GM08714 (cell line): ENCODE measurements around the gene KCNG2.

Source experiments
- H3K4me3 ChIP-seq: fragments of 200-500 bp; sonication (Bioruptor generic); 2 replicates; pipeline ENCODE4 v1.5.1; 2014; ENCODE audit warnings: mild to moderate bottlenecking, low read length, inconsistent platforms
- ZNF274 ChIP-seq: IDR thresholded peaks from 2 replicates; pipeline ENCODE4 v1.6.1; 2012; ENCODE audit warnings: mild to moderate bottlenecking, low read depth, low read length

KCNG2 gene

GRCh38 chr18:79937103-79937860 is 139.5 kb downstream of the KCNG2 start:
- no peak overlapping the region for H3K4me3 ChIP-seq
- no peak for TF ChIP-seq ZNF274

DNA sequence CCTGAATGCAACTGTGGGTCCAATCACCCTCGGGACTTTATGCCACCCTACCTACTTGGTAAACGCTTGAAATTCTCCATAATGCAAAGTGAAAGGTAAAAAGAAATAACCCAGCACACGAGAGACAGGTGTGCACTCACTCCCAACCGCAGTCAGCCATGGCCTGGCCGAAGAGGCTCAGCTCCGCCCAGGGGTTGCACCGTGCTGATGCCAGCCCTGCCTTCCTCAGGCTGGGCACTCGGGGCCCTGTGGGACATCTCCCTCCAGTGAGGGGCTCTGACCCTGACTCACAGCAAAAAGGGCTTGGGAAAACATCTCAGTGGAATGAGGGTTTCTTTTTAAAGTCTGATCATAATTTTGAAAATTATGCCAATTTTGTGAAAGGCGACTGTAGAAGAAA is 140.5 kb downstream of the KCNG2 start:
- TF ChIP-seq ZNF274: no peak
- H3K4me3 ChIP-seq: no peak overlapping the region

DNA sequence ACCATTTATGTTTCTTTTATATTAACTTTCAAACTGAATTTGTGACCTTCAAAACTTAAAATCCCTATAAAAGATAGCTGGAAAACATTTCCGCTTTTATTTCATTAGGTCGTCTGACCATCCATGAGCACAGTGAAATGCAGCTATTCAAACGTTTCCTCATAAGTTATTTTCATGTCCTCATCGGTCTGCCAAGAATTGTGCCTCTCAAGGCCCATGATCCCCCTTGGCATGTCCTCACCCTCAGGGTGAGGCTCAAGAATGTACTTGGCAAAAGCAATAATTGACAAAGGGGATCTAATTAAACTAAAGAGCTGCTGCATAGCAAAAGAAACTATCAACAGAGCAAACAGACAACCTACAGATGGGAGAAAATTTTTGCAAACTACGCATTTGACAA is 141.4 kb downstream of the KCNG2 start:
- TF ChIP-seq ZNF274: no peak
- no peak overlapping the region for H3K4me3 ChIP-seq

DNA sequence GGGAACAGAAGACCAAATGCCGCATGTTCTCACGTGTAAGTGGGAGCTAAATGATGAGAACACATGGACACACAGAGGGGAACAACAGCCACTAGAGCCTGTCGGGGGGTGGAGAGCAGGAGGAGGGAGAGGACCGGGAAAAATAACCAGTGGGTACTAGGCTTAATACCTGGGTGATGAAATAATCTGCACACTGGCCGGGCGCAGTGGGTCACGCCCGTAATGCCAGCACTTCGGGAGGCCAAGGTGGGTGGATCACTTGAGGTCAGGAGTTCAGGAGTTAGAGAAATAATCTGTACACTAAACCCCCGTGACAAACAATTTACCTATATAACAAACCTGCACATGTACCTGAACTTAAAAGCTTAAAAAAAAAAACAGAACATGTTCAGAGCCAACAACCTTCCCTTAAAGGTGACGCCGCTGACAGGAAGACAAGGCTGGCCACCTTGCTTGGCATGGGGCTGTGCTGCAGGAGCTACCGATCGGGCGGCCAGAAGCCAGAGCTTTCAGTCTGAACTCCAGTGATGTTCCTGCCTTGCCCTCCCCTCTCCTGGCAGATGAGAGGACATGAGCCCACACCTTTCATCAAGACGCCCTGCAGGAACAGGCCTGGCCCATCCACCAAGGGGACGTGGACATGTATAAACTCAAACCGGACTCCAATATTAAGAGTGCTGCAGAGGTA is 142.5 kb downstream of the KCNG2 start:
- no peak for TF ChIP-seq ZNF274
- H3K4me3 ChIP-seq: no peak overlapping the region

DNA sequence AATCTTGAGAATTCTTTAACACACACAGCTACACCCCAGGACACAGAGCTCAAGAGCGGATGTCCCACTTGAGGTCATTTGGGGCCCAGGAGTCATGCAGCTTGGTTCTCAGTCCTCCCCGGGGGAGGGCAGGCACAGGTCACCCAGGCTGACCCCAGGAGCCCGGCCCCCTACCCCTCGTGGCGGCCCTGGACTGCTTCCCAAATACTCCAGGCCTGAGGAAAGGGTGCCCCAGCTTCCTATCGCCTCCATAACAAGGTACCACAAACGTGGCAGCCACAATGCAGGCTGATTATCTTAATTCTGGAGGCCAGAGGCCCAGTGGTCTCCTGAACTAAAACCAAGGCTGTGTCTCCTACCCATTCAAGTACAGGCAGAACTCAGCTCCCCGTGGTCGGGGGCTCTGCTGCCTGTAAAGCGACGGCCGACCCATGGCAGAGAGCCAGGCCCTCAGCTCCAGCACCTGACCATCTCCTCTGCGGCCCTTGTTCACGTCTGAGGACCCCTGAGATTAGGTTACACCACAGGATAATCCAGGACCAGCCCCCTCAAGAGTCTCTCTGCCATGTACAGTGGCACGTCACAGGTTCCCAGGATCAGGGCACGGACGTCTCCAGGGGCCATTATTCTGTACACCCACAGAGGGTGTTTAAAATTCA is 143.2 kb downstream of the KCNG2 start:
- no peak overlapping the region for H3K4me3 ChIP-seq
- TF ChIP-seq ZNF274: no peak

DNA sequence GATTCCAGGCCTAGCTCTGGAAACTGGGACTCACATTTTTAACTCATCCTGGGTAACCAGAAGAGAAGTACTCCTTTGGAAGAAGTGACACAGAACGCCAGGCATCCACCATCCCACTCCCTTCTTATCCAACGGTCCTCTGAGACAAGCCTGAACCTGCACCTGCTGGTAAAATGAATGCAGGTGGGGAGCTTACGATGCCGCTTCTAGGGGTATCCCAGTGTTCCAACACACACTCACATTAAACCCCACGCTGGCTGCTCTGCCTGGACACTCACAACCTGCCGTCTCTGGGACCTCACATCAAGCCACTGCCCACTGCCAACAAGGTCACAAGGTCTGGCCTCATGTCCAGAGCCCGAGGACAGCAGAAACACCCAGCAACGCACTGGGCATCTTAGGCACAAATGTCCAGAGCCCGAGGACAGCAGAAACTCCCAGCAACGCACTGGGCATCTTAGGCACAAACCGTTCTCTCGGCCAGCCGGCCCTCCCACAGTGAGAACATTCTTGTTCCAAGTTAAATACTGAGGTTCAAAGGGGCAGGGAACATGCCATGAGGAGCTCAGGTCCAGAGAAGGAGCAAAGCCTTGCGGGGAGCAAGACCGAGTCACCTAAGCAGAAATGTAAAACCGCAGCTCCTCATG is 143.9 kb downstream of the KCNG2 start:
- no peak overlapping the region for H3K4me3 ChIP-seq
- no peak for TF ChIP-seq ZNF274

DNA sequence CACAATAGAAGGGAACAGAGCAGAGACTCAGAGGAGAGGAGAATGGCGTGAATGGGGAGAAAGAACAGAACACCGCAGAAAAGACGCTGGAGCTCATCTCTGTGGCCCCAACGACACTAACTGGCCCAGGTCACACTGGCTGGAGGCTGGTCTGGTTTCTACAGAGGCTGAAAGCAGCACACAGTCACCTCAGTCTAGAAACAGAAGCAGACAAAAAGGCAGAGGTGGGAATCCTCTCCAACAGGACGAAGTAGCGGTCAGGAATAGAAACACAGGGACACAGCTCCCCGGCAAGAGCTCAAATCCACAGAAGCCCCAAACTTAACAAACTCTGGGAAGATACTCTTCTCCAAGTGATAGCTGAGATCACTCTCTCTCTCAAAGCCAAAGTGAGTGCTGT is 144.5 kb downstream of the KCNG2 start:
- TF ChIP-seq ZNF274: no peak
- H3K4me3 ChIP-seq: no peak overlapping the region

GRCh38 chr18:79942786-79943607 is 145.3 kb downstream of the KCNG2 start:
- no peak for TF ChIP-seq ZNF274
- no peak overlapping the region for H3K4me3 ChIP-seq

DNA sequence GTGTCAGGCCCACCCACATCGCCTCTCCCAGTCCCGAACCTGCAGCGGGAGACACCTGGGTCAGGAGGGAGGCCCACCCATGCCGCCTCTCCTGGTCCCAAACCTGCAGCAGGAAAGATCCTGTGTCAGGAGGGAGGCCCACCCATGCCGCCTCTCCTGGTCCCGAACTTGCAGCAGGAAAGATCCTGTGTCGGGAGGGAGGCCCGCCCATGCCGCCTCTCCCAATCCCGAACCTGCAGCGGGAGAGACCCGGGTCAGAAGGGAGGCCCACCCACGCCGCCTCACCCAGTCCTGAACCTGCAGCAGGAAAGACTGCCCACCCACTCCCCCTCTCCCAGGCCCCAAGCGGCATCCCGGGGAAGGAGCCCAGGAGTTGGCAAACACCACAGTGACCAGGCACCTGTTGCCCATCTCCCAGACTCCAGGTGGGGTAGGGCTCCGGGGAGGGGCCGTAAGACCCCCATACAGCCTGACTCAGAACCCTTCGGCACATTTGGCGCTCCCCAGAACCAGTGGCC is 145.9 kb downstream of the KCNG2 start:
- TF ChIP-seq ZNF274: no peak
- no peak overlapping the region for H3K4me3 ChIP-seq

DNA sequence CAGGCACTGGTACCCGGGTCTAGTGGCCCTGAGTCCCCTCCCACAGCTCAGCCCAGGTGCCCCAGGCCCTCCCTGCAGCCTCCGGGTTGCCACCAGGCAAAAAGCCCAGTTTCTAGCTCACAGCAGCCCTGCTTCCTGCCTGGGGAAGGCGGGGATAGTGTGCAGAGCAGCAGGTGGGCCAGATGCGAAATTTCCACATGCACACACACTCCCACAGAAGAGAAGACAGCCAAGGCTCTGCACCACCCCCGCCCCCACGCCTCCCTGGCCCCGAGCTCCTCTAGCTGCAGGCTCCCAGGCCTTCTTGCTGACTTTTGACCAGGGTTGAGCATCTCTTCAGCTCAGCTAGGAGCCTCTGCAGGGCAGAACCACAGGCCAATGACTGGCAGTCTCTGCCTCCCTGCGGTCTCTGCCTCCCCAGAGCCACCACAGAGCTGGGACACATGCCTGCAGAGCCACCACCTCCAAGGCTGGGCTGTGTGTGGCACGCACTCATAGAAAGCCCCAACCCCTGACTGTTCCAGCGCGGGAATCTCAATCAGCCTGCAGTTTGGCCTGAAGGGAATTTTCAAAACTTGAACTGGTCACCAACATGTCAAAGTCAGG is 146.5 kb downstream of the KCNG2 start:
- TF ChIP-seq ZNF274: no peak

GRCh38 chr18:79944746-79945117 is 147.0 kb downstream of the KCNG2 start:
- H3K4me3 ChIP-seq: no peak overlapping the region
- no peak for TF ChIP-seq ZNF274

More for the DNA sequence above, 146.5 kb downstream of the KCNG2 start:
- no peak overlapping the region for H3K4me3 ChIP-seq

DNA sequence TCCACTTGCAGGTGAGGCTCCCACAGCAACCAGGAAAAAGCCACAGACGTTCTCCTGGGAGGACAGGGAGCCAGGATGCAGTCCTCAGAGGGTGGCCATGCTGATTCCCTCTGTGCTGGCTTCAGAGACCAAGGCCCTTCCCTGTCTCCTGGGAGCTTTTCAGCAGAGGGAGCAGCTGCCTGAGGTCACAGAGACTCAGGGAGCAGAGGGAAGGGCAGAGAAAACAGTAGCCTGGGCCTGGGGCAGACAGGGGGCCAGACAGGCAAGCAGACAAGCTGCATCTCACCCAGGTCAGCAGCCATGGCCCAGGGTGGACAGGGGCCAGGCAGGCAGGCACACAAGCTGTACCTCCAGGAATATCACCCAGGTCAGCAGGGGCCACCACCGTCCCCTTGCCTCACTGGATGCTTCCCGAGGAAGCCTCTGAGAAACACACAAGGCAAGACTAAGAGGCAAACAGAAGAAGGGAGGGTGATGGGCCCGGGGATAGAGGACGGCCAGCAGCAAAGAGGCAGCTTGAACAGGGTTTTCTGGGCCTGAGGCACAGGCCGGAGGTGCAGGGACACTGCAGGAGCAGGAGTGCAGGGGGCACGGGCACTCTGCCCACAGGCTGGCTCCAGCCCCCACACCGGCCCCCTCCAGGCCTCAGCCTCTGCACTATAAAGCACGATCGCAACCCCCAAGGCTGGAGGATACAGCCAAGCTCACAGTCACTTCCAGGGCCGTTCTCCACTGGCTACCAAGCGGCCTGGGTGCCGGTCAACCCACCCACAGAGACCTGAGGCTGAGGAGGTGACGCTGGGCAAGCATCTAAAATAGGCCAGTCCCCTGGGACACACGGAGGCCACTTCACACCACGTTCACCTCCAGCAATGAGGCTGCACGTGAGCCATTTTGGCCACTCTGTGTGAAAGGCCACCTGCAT is 147.6 kb downstream of the KCNG2 start:
- TF ChIP-seq ZNF274: no peak
- no peak overlapping the region for H3K4me3 ChIP-seq
